ENCODE measurements around the gene CDH20. TPM values are rescaled to one million over a fixed set of nuclear protein-coding genes. Genes with fewer than 3 reads are reported as not detected.

The CDH20 gene
- under 0.01 TPM in 1 of 2 replicates, not detected in the other for total RNA-seq

DNA sequence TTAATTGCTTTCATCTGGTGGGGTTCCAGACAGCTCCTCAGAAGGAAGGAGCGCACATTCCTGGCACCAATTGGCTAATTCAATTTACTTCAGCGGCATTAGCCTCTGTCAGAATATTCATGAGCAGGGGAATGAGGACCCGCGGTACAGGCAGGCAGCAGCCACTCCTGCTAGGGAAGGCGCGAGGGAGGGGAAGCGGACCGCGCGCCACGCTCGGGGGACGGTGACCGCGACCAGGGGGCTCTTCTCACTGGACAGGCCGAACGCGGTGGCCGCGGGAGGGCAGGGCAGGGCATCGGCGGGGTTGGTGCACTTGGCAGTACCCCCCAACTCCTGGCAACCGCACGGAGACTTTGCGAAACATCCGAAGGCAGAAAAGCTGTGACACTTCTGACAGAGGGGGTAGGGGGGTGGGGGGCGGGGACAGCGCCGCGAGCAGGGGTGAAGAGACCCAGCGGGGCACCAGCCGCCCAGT is at the start of gene CDH20:
Gene CDH20 (plus strand): TSS at position 160 of the 475 bp plus-strand sequence.

All from uterine smooth muscle cell (primary cell).